NCI-H2171 treated with DMSO at 0.1 percent for 48 hours (cell line): ENCODE results near the gene SLC2A10.

Experiments
- DNase-seq: peaks from one replicate; lab custom pipeline; 2025; lab: John Stamatoyannopoulos, UW

Gene SLC2A10

GRCh38 chr20:46703435-46703834, 6.0 kb upstream of the SLC2A10 start:
- no peak for DNase-seq

GRCh38 chr20:46704714-46705377, 4.6 kb upstream of the SLC2A10 start:
- no peak for DNase-seq

GRCh38 chr20:46705378-46705729, 4.1 kb upstream of the SLC2A10 start:
- DNase-seq = no peak

GRCh38 chr20:46706242-46706641, 3.2 kb upstream of the SLC2A10 start:
- DNase-seq = no peak

- DNase-seq = peak; percentile 31
Measured at GRCh38 chr20:46708172-46708860, 1.1 kb upstream of the SLC2A10 start.

GRCh38 chr20:46709055-46709458, 392 bp upstream of the SLC2A10 start:
- DNase-seq = no peak

- no peak for DNase-seq
Measured at GRCh38 chr20:46710153-46710913, 884 bp downstream of the SLC2A10 start.

- no peak for DNase-seq
Measured at GRCh38 chr20:46712056-46712636, 2.7 kb downstream of the SLC2A10 start.

GRCh38 chr20:46713957-46714834, 4.7 kb downstream of the SLC2A10 start:
- no peak for DNase-seq

- no peak for DNase-seq
Measured at GRCh38 chr20:46715292-46715756, 5.9 kb downstream of the SLC2A10 start.

- DNase-seq = peak; percentile 87
Measured at GRCh38 chr20:46717818-46718541, 8.5 kb downstream of the SLC2A10 start.

GRCh38 chr20:46720019-46720418, 10.6 kb downstream of the SLC2A10 start:
- DNase-seq = no peak

- DNase-seq = no peak
Measured at GRCh38 chr20:46720776-46721425, 11.5 kb downstream of the SLC2A10 start.

GRCh38 chr20:46721476-46721875, 12.0 kb downstream of the SLC2A10 start:
- no peak for DNase-seq

GRCh38 chr20:46722450-46722849, 13.0 kb downstream of the SLC2A10 start:
- DNase-seq = no peak

GRCh38 chr20:46723039-46723438, 13.6 kb downstream of the SLC2A10 start:
- no peak for DNase-seq

- no peak for DNase-seq
Measured at GRCh38 chr20:46724343-46724959, 15.0 kb downstream of the SLC2A10 start.

GRCh38 chr20:46725186-46726165, 16.0 kb downstream of the SLC2A10 start:
- no peak for DNase-seq

- no peak for DNase-seq
Measured at GRCh38 chr20:46731770-46732169, 22.3 kb downstream of the SLC2A10 start.
